Left ventricle myocardium superior (tissue), 1 donor: ENCODE results near the gene ASTL. TPM values are rescaled to one million over a fixed set of nuclear protein-coding genes. Genes with fewer than 3 reads are reported as not detected.

Experiments used
- ATAC-seq: fragments of 200-7000 bp; cut with Tn5 transposase; one replicate; pipeline ENCODE4 v1.9.1; 2020; ENCODE audit warnings: mild to moderate bottlenecking, moderate library complexity
- DNase-seq: peaks from one replicate; pipeline ENCODE4 v3.0.0-alpha.2; 2020
- intact Hi-C: fragments of 100-400 bp; cut with micrococcal nuclease; formaldehyde crosslinking; loops from one replicate; pipeline ENCODE4 v1.11.0; 2022
- total RNA-seq: library from RNA; stranded (reverse); fragmentation: NEBNext Ultra II Directional; extraction: Animal tissue kit (Norgen Biotek cat#: 25700); gene quantifications from one replicate; pipeline ENCODE4 v1.2.1, GENCODE V29; 2021
- donor health status: DM: no; HTN: yes; CAD: no; lungs with severe emphysema.

ASTL gene
- total RNA-seq, 1 donor from 2014 or later: not detected

- DNase-seq: peak; percentile 22
- intact Hi-C loops: loop anchor here (5.0 kb wide), 1 partner anchor 36 kb away; no protein-coding TSS in a partner anchor
- ATAC-seq: no peak
These were observed 2.1 kb downstream of the ASTL start for GRCh38 chr2:96136129-96136720.

DNA sequence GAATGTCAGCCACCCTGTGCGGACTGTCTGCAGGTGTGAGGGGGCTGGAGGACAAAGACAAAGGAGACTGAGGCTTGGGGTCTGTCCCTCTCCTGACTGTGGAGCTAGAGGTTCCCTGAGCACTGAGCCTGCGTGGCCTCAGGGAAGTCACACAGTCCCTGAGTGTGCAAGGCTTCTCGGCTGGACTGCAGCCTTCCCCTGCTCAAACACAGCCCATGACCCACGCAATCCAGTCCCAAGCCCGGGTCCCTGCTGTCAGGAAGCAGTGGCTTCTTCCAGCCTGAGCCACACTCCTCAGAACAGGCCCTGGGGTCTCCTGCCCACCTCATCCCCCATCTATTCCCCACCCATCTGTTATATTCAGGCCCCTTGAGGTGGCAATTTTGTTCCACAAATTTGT, 2.7 kb downstream of the ASTL start:
- intact Hi-C loops: loop anchor here (5.0 kb wide), 1 partner anchor 37 kb away; no protein-coding TSS in a partner anchor
- ATAC-seq: no peak
- DNase-seq: peak; percentile 10

GRCh38 chr2:96135171-96135570, 3.1 kb downstream of the ASTL start:
- ATAC-seq (no peak), DNase-seq (no peak)
- intact Hi-C loops: loop anchor here (5.0 kb wide), 1 partner anchor 37 kb away; no protein-coding TSS in a partner anchor

GRCh38 chr2:96134421-96134820, 3.9 kb downstream of the ASTL start:
- DNase-seq (no peak), ATAC-seq (no peak)
- intact Hi-C loops: no loop called here

- no peak for ATAC-seq
These were observed 6.2 kb downstream of the ASTL start for GRCh38 chr2:96131813-96132745.

DNA sequence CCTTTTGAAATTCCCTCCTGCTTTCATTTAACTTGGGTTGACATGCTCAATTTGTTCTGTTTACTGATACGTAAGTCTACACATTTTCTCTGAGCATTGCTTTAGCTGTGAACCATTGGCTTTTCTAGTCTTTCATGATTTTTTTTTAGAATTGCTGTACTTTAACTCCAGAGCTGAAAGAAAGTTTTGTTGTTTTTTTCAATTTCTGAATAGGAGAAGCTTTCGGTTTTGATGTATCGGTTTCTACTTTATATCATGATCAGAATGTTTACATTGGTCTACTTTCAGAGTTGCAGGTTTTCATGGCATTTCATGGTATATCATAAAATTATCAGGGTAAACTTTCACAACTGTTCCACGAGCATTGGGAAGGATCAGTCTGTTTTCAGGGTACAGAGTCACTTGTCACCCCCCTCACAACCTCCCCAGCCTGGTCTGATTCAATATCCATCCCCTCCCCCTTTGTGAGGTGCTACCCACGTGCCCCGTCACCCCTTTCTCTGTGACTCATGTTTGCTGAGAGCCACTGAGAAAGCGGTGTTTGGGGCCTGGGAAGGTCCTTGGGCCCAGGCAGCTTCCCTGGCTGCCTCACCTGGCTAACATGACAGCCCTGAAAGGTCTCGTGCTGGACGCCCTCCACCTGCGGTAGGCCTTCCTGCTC, 7.0 kb downstream of the ASTL start:
- DNase-seq: no peak
- intact Hi-C loops: no loop called here
- ATAC-seq: no peak

More at GRCh38 chr2:96131813-96132745, 6.2 kb downstream of the ASTL start:
- intact Hi-C loops: no loop called here
- DNase-seq: no peak

- intact Hi-C loops: no loop called here
- DNase-seq: no peak
- no peak for ATAC-seq
These were observed 7.8 kb downstream of the ASTL start for GRCh38 chr2:96130483-96130882.

DNA sequence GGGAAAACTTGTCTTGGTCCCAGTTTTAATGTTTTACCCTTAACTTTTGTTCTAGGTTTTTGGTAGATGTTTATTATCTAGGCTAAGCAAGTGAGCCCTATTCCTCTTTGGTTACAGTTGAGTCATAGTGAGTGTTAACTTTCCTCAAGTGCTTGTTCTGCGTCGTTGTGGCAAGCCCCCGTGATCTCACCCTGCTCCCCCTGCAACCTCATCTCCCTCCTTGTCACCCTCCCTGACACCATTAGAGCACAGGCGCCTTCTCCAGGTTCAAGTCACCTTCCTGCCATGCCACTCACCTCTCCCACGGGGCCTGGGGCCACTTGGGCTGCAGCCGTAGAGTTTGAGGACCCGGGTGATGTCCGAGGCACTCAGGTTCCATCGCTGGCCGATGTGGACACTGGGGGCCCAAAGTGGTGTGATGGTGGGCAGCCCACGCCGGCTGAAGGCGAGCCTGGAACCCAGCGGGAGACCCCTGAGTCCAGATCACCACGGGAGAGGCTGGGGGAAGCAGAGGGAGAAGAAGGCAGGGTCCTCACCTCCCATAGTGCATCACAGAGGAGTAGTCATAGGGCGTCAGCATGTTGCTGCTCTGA, 8.7 kb downstream of the ASTL start:
- ATAC-seq (no peak), DNase-seq (no peak)
- intact Hi-C loops: no loop called here

GRCh38 chr2:96128456-96128855, 9.8 kb downstream of the ASTL start:
- intact Hi-C loops: no loop called here
- ATAC-seq (no peak), DNase-seq (no peak)

GRCh38 chr2:96124406-96125265, 13.7 kb downstream of the ASTL start:
- DNase-seq: no peak

DNA sequence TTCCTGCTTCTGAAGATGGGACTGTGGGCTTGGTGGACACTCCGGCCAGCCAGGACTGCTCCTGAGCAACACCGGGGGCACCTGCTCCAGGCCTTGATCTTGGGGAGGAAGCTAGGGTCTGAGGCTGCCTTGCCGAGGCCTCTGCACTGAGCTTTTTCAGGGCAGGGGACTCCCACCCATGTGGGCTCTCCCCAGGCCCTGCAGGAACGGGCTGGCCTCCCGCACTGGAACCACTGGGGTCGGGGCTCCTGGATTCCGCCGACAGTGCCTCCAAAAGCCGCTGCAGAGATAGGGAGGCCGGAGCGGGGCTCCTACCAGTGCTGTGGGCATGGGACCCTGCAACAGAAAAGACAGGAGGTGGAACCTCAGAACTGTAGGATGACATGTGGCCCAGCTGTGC, 14.4 kb downstream of the ASTL start:
- no peak for ATAC-seq
- intact Hi-C loops: no loop called here
- DNase-seq: no peak

More at GRCh38 chr2:96124406-96125265, 13.7 kb downstream of the ASTL start:
- intact Hi-C loops: no loop called here
- ATAC-seq: no peak

GRCh38 chr2:96123290-96123689, 15.0 kb downstream of the ASTL start:
- no peak for ATAC-seq
- intact Hi-C loops: no loop called here
- peak; percentile 13 for DNase-seq

DNA sequence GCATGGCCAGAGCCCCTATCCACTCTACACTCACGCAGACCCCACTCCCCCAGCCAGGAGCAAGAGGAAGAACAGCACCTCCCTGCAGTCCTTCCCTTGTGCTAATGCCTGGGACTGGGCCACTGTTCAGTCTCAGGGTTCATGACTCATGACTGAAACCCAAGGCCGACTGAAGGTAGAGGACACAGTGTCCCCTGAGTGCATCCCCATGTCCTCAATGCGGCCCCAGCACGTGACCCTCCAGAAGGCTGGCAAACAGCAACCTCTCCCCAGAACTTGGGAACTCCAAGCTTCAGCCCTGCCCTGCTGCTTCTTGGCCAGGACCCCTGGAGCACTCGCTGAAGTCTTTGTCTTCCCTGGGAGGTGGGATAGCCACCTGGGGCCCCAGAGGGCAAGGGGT, 15.9 kb downstream of the ASTL start:
- no peak for ATAC-seq
- peak; percentile 13 for DNase-seq
- intact Hi-C loops: no loop called here

- no peak for ATAC-seq
- intact Hi-C loops: no loop called here
- no peak for DNase-seq
These were observed 16.9 kb downstream of the ASTL start for GRCh38 chr2:96121414-96121813.

GRCh38 chr2:96120991-96121390, 17.3 kb downstream of the ASTL start:
- no peak for ATAC-seq
- intact Hi-C loops: no loop called here
- peak; percentile 18 for DNase-seq

DNA sequence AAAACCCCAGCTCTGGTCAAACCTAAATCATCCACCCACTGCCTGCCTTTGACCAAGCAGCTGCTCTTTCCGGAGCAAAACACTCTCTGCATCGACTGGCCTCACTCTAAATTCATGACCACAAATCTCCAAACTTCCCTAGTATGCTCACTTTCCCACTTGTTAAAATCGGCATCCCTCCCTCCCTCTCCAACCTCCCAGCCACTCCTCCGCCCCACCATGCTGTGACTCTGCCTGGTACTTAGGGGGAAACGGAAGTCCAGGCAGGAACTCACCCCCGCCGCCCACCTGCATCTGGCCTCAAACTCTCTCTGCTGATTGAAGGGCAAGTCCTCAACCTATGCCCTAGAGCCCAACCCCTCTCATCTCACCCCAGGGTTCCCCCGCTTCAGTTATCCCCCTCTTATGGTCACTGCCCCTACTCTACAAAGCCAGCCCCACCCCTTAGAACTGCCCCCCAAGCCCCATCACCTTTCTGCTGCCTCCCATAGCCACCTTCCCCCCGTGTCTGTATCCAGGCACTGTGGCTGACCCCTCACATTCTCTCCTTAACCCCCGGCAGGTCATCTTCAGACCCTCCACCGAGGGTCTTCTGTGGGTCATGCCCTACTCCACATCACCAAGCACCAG, 18.1 kb downstream of the ASTL start:
- no peak for ATAC-seq
- intact Hi-C loops: no loop called here
- DNase-seq: no peak

DNA sequence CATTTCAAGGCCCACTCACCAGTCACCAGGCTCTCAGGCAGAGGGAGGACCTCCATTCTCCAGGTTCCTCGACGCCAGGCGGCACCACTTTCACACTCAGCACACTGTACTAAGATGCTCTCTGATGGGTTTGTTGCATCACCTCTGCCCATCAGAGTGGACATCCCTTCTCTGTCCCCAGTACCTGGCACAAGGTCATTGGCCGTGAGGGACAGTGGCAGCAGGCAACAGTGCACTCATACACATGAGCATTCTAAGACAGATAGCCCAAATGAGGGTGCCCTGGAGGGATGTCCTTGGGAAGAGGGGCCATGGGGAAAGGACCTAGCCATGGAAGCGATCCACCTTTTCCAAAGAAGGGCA, 18.9 kb downstream of the ASTL start:
- intact Hi-C loops: no loop called here
- no peak for ATAC-seq

DNA sequence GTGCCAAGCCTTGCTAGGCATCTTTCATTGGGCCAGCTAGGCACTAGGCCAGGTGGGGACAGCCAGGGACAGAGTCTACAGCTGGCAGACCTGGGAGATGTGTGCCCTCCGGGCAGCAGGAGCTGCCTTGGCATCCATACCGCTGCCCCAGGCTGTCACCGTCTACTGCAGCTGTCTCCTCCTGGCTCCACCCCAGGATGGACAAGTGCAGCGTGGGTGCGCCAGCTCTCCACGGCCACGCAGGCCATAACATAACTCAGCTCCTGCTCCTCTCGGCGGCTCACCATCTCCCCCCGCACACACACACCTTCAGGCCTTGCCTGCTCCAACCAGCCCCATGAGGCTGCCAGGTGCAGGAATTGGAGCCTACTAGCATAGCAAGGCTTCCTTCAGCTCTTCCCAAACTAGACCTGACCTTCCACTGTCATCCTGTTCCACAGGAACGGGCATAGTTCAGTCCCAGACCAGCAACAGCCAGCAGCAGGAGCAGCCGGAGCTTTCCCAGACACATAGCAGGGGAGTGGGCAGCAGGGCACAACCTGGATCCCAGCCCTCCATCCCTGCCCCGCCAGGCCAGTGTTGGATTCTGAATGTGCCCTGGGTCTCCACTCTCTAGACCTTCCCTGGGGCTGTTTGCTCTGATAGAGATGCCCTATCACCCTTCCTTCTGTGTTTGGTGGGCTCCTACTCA, 19.5 kb downstream of the ASTL start:
- no peak for DNase-seq
- ATAC-seq: no peak
- intact Hi-C loops: no loop called here

More for the DNA sequence above, 18.9 kb downstream of the ASTL start:
- no peak for DNase-seq
